HG02840 (cell line): ENCODE measurements around the gene PTPRU.

Experiments
- ATAC-seq: cut with Tn5 transposase; IDR thresholded peaks from one replicate; pipeline ENCODE4 v1.9.1; 2021; ENCODE audit warnings: mild to moderate bottlenecking, moderate library complexity, moderate number of reproducible peaks; ENCODE audit not compliant: unreplicated experiment, low FRiP score

PTPRU gene

GRCh38 chr1:29243023-29243870 is 6.9 kb downstream of the PTPRU start:
- ATAC-seq: no peak

- ATAC-seq: no peak
These were observed 7.5 kb downstream of the PTPRU start for GRCh38 chr1:29243871-29244200.

- no peak for ATAC-seq
These were observed 8.9 kb downstream of the PTPRU start for GRCh38 chr1:29245261-29245660.

GRCh38 chr1:29245876-29246275 is 9.6 kb downstream of the PTPRU start:
- no peak for ATAC-seq

GRCh38 chr1:29247044-29247443 is 10.7 kb downstream of the PTPRU start:
- ATAC-seq: no peak

- no peak for ATAC-seq
These were observed 11.4 kb downstream of the PTPRU start for GRCh38 chr1:29247571-29248273.

GRCh38 chr1:29248409-29248808 is 12.1 kb downstream of the PTPRU start:
- ATAC-seq: no peak

- ATAC-seq: no peak
These were observed 12.9 kb downstream of the PTPRU start for GRCh38 chr1:29249170-29249691.

GRCh38 chr1:29249951-29250581 is 13.7 kb downstream of the PTPRU start:
- no peak for ATAC-seq

GRCh38 chr1:29251164-29252124 is 15.1 kb downstream of the PTPRU start:
- no peak for ATAC-seq

GRCh38 chr1:29253180-29253579 is 16.9 kb downstream of the PTPRU start:
- ATAC-seq: no peak

- no peak for ATAC-seq
These were observed 18.0 kb downstream of the PTPRU start for GRCh38 chr1:29254346-29254745.

- no peak for ATAC-seq
These were observed 18.9 kb downstream of the PTPRU start for GRCh38 chr1:29255134-29255666.

- ATAC-seq: no peak
These were observed 20.1 kb downstream of the PTPRU start for GRCh38 chr1:29256394-29256793.

GRCh38 chr1:29256979-29257804 is 20.9 kb downstream of the PTPRU start:
- ATAC-seq: no peak

GRCh38 chr1:29258189-29258975 is 22.1 kb downstream of the PTPRU start:
- no peak for ATAC-seq

GRCh38 chr1:29258976-29259801 is 22.9 kb downstream of the PTPRU start:
- ATAC-seq: no peak
